ENCODE data around the gene CCDC106. TPM values are rescaled to one million over a fixed set of nuclear protein-coding genes. Genes with fewer than 3 reads are reported as not detected.

Gene CCDC106
- total RNA-seq, 1 donor from 2014 or later = 11.6 TPM

- no peak overlapping the region for H3K27ac ChIP-seq
- H3K36me3 ChIP-seq = peaks cover 84% of the 10 kb centered on the region
- ATAC-seq (no peak), DNase-seq (peak; percentile 70)
- no peaks in the 10 kb centered on the region for H3K4me1 ChIP-seq
- no peak for TF ChIP-seq CTCF (IDR thresholded peaks at IDR 0.05)
- intact Hi-C loops (cut with DNase I) = no loop called here
- no peak overlapping the region for H3K4me3 ChIP-seq
- H3K27me3 ChIP-seq (ENCODE audit: low read depth) = no peaks in the 10 kb centered on the region
- no peaks in the 10 kb centered on the region for H3K9me3 ChIP-seq
These were observed 22.5 kb downstream of the CCDC106 start for GRCh38 chr19:55670280-55671053.

GRCh38 chr19:55671054-55671378 lies 23.0 kb downstream of the CCDC106 start:
- Histone ChIP-seq H3K9me3 (no peaks in the 10 kb centered on the region), H3K36me3 (peaks cover 78% of the 10 kb centered on the region), H3K4me3 (no peak overlapping the region), H3K4me1 (peaks cover 3% of the 10 kb centered on the region), H3K27me3 (ENCODE audit: low read depth) (no peaks in the 10 kb centered on the region), H3K27ac (no peak overlapping the region)
- no peak for TF ChIP-seq CTCF (IDR thresholded peaks at IDR 0.05)
- ATAC-seq (no peak), DNase-seq (no peak)
- intact Hi-C loops (cut with DNase I) = no loop called here

- TF ChIP-seq CTCF (IDR thresholded peaks at IDR 0.05) = no peak
- DNase-seq (no peak), ATAC-seq (no peak)
- intact Hi-C loops (cut with DNase I) = no loop called here
- H3K36me3 ChIP-seq = peaks cover 64% of the 10 kb centered on the region
- H3K27ac ChIP-seq = no peak overlapping the region
- no peaks in the 10 kb centered on the region for H3K27me3 ChIP-seq (ENCODE audit: low read depth)
- H3K4me1 ChIP-seq = peaks cover 18% of the 10 kb centered on the region
- H3K9me3 ChIP-seq = no peaks in the 10 kb centered on the region
- no peak overlapping the region for H3K4me3 ChIP-seq
These were observed 24.4 kb downstream of the CCDC106 start for GRCh38 chr19:55672418-55672817.

- Histone ChIP-seq H3K4me1 (peaks cover 28% of the 10 kb centered on the region), H3K4me3 (no peak overlapping the region), H3K36me3 (peaks cover 58% of the 10 kb centered on the region), H3K27me3 (ENCODE audit: low read depth) (no peaks in the 10 kb centered on the region), H3K9me3 (no peaks in the 10 kb centered on the region), H3K27ac (no peak overlapping the region)
- TF ChIP-seq CTCF (IDR thresholded peaks at IDR 0.05) = no peak
- intact Hi-C loops (cut with DNase I) = no loop called here
- DNase-seq (no peak), ATAC-seq (no peak)
These were observed 25.5 kb downstream of the CCDC106 start for GRCh38 chr19:55673465-55673864.

- Histone ChIP-seq H3K27me3 (ENCODE audit: low read depth) (no peaks in the 10 kb centered on the region), H3K27ac (no peak overlapping the region), H3K9me3 (no peaks in the 10 kb centered on the region), H3K36me3 (peaks cover 58% of the 10 kb centered on the region), H3K4me3 (no peak overlapping the region), H3K4me1 (peaks cover 32% of the 10 kb centered on the region)
- ATAC-seq (no peak), DNase-seq (no peak)
- TF ChIP-seq CTCF (IDR thresholded peaks at IDR 0.05) = no peak
- intact Hi-C loops (cut with DNase I) = no loop called here
These were observed 25.9 kb downstream of the CCDC106 start for GRCh38 chr19:55673889-55674288.
